ENCODE data around the gene PTTG1.

Gene PTTG1

GRCh38 chr5:160475864-160476438 is 54.3 kb downstream of the PTTG1 start:
- DNase-seq, result no peak

GRCh38 chr5:160477266-160477970 is 55.8 kb downstream of the PTTG1 start:
- no peak for DNase-seq

GRCh38 chr5:160478163-160478562 is 56.5 kb downstream of the PTTG1 start:
- DNase-seq, result no peak
